ENCODE measurements around the gene CBFB. TPM values are rescaled to one million over a fixed set of nuclear protein-coding genes. Genes with fewer than 3 reads are reported as not detected.

CBFB gene
- total and polyA plus RNA-seq, 9 of the 15 experiments (the other 6 are each of a cell fraction or from before 2014, with no cell fraction given): 22.0 to 112 (median 66.5) TPM

GRCh38 chr16:66991545-66992077, 37.3 kb upstream of the CBFB start:
- no peaks in the 10 kb centered on the region for H3K36me3 ChIP-seq (ENCODE audit: control insufficient read depth, insufficient read depth, low read length)
- intact Hi-C loops (cut with micrococcal nuclease): no loop called here
- no peaks in the 10 kb centered on the region for H3K9me3 ChIP-seq (replicated peaks; ENCODE audit: control insufficient read depth, insufficient read depth, low read depth, low read length)
- no peak overlapping the region for H2AFZ ChIP-seq (ENCODE audit: low read depth, low read length)
- DNase-seq (ENCODE audit: extremely low read depth in 1 of 4, low spot score in 3 of 4): no peak
- H3K4me1 ChIP-seq (replicated peaks in 1 of 2; ENCODE audit: control insufficient read depth in 2 of 2, insufficient read depth in 2 of 2, low read length in 2 of 2): no peaks in the 10 kb centered on the region
- WGBS (ENCODE audit: insufficient coverage, low coverage, missing lambda C conversion rate): 6% methylated on average over 2 of the region's 2 CpGs
- no peaks in the 10 kb centered on the region for H3K79me2 ChIP-seq (ENCODE audit: control insufficient read depth, insufficient read depth, low read length)
- in situ Hi-C loops (cut with MboI): no loop called here
- no TSS peak for BruUV-seq (replicated peaks)
- no peak overlapping the region for H3K4me3 ChIP-seq
- no peak overlapping the region for H3K27ac ChIP-seq (ENCODE audit: extremely low read depth, low read depth, low read length)
- no peaks in the 10 kb centered on the region for H3K9me1 ChIP-seq (ENCODE audit: control insufficient read depth, insufficient read depth, low read length)
- H3K27me3 ChIP-seq (ENCODE audit: control insufficient read depth in 2 of 2, insufficient read depth in 2 of 2, low read length in 2 of 2): no peaks in the 10 kb centered on the region; a peak in 1 of 5 replicates
- ATAC-seq: no peak
- H3K4me2 ChIP-seq (ENCODE audit: insufficient read depth, low read length): no peak overlapping the region
- ChIA-PET CTCF (ENCODE audit: low intra/inter-chr PET ratio) (no interaction called here), POLR2A (interaction anchor here (0.8 to 1.1 kb wide), 3 partner anchors 11 to 182 kb away, joined by 3 read pairs; no protein-coding TSS in a partner anchor)
- H3K9ac ChIP-seq (ENCODE audit: insufficient read depth in 1 of 2, low read depth in 2 of 2, low read length in 2 of 2): no peak overlapping the region
- no peaks in the 10 kb centered on the region for H4K20me1 ChIP-seq (replicated peaks; ENCODE audit: control insufficient read depth, insufficient read depth, low read length)
- no peak for FAIRE-seq
- TF ChIP-seq MBD1 (CRISPR knock-in tag; IDR thresholded peaks at IDR 0.05) (no peak), ZSCAN29 (IDR thresholded peaks at IDR 0.05) (no peak), CBX3 (IDR thresholded peaks at IDR 0.05; ENCODE audit: borderline replicate concordance in 1 of 2, low read length in 2 of 2) (no peak), RBM14 (IDR thresholded peaks at IDR 0.05; ENCODE audit: borderline replicate concordance, insufficient read depth, low read depth, low read length) (no peak), NR2C2 (CRISPR knock-in tag; IDR thresholded peaks at IDR 0.05) (no peak), NR2C2 (tag; IDR thresholded peaks at IDR 0.05) (no peak), HMG20A (CRISPR knock-in tag; conservative IDR thresholded peaks at IDR 0.05) (no peak), NCOA1 (IDR thresholded peaks at IDR 0.05; ENCODE audit: low read depth) (no peak), BRD9 (IDR thresholded peaks at IDR 0.05; ENCODE audit: low read depth, partially characterized antibody) (no peak), JUNB (CRISPR knock-in tag; conservative IDR thresholded peaks at IDR 0.05) (no peak), REST (IDR thresholded peaks at IDR 0.05; ENCODE audit: borderline replicate concordance) (no peak), REST (CRISPR knock-in tag; IDR thresholded peaks at IDR 0.05; ENCODE audit: low read depth) (no peak), SIN3A (IDR thresholded peaks at IDR 0.05; ENCODE audit: borderline replicate concordance in 2 of 2, control insufficient read depth in 1 of 2, low read depth in 2 of 2, low read length in 2 of 2) (no peak)
